ENCODE measurements around the gene SPTBN5. TPM values are rescaled to one million over a fixed set of nuclear protein-coding genes. Genes with fewer than 3 reads are reported as not detected.

SPTBN5 gene
- total RNA-seq, 2 donors from 2014 or later: 0.52 to 3.0 TPM

- no peak for ATAC-seq
- intact Hi-C loops (cut with DNase I): no loop called here
- Histone ChIP-seq H3K36me3 (replicated peaks in 1 of 2; ENCODE audit: insufficient read depth in 1 of 2, low read depth in 2 of 2) (peaks cover 0 to under 1% of the 10 kb centered on the region in 2 donors), H3K27ac (no peak overlapping the region), H3K9me3 (no peaks in the 10 kb centered on the region), H3K4me1 (peaks cover 32% of the 10 kb centered on the region), H3K27me3 (no peaks in the 10 kb centered on the region), H3K4me3 (no peak overlapping the region)
- 92 to 93% methylated on average over 8 to 19 of the region's 19 CpGs for WGBS, 2 donors
- TF ChIP-seq CTCF (IDR thresholded peaks at IDR 0.05) (no peak), POLR2A (IDR thresholded peaks at IDR 0.05) (no peak)
- no peak for DNase-seq
Observed at GRCh38 chr15:41824062-41824745, 69.6 kb downstream of the SPTBN5 start.

- Histone ChIP-seq H3K27ac (no peak overlapping the region), H3K4me3 (no peak overlapping the region), H3K9me3 (no peaks in the 10 kb centered on the region), H3K36me3 (replicated peaks in 1 of 2; ENCODE audit: insufficient read depth in 1 of 2, low read depth in 2 of 2) (peaks cover 0 to 2% of the 10 kb centered on the region in 2 donors), H3K4me1 (peaks cover 25% of the 10 kb centered on the region), H3K27me3 (no peaks in the 10 kb centered on the region)
- no peak for ATAC-seq
- intact Hi-C loops (cut with DNase I): no loop called here
- no peak for TF ChIP-seq POLR2A (IDR thresholded peaks at IDR 0.05)
- no peak for DNase-seq
- WGBS, 2 donors: 94 to 95% methylated on average over 3 to 11 of the region's 11 CpGs
Observed at GRCh38 chr15:41823502-41823901, 70.4 kb downstream of the SPTBN5 start.

GRCh38 chr15:41822957-41823356 lies 70.9 kb downstream of the SPTBN5 start:
- H3K27ac ChIP-seq: no peak overlapping the region
- no peaks in the 10 kb centered on the region for H3K27me3 ChIP-seq
- H3K4me3 ChIP-seq: no peak overlapping the region
- peaks cover 0 to 2% of the 10 kb centered on the region in 2 donors for H3K36me3 ChIP-seq (replicated peaks in 1 of 2; ENCODE audit: insufficient read depth in 1 of 2, low read depth in 2 of 2)
- ATAC-seq (no peak), DNase-seq (no peak)
- intact Hi-C loops (cut with DNase I): no loop called here
- H3K9me3 ChIP-seq: no peaks in the 10 kb centered on the region
- peaks cover 25% of the 10 kb centered on the region for H3K4me1 ChIP-seq
- TF ChIP-seq CTCF (IDR thresholded peaks at IDR 0.05): no peak
- 67 to 90% methylated on average over 1 to 6 of the region's 6 CpGs for WGBS, 2 donors

- 88 to 100% methylated on average over 4 to 6 of the region's 6 CpGs for WGBS, 2 donors
- DNase-seq (no peak), ATAC-seq (no peak)
- Histone ChIP-seq H3K36me3 (replicated peaks in 1 of 2; ENCODE audit: insufficient read depth in 1 of 2, low read depth in 2 of 2) (peaks cover 0 to 4% of the 10 kb centered on the region in 2 donors), H3K4me3 (no peak overlapping the region), H3K9me3 (no peaks in the 10 kb centered on the region), H3K27me3 (no peaks in the 10 kb centered on the region), H3K27ac (no peak overlapping the region), H3K4me1 (peaks cover 22% of the 10 kb centered on the region)
- intact Hi-C loops (cut with DNase I): no loop called here
- no peak for TF ChIP-seq CTCF (IDR thresholded peaks at IDR 0.05)
- no peak for TF ChIP-seq POLR2A (IDR thresholded peaks at IDR 0.05)
Observed at GRCh38 chr15:41822471-41822870, 71.4 kb downstream of the SPTBN5 start.

GRCh38 chr15:41821831-41822230 lies 72.0 kb downstream of the SPTBN5 start:
- peaks cover 17% of the 10 kb centered on the region for H3K4me1 ChIP-seq
- H3K27ac ChIP-seq: no peak overlapping the region
- intact Hi-C loops (cut with DNase I): no loop called here
- H3K4me3 ChIP-seq: no peak overlapping the region
- no peaks in the 10 kb centered on the region for H3K27me3 ChIP-seq
- H3K36me3 ChIP-seq (replicated peaks in 1 of 2; ENCODE audit: insufficient read depth in 1 of 2, low read depth in 2 of 2): peaks cover 0 to 6% of the 10 kb centered on the region in 2 donors
- 82 to 100% methylated on average over 1 to 2 of the region's 4 CpGs for WGBS, 2 donors
- no peak for TF ChIP-seq CTCF (IDR thresholded peaks at IDR 0.05)
- TF ChIP-seq POLR2A (IDR thresholded peaks at IDR 0.05): no peak
- no peak for DNase-seq
- no peaks in the 10 kb centered on the region for H3K9me3 ChIP-seq
- no peak for ATAC-seq
